Uterus (tissue), 4 donors: Measurements from ENCODE around the gene MOCOS. TPM values are rescaled to one million over a fixed set of nuclear protein-coding genes. Genes with fewer than 3 reads are reported as not detected.

Experiments used
- DNase-seq, 2 donors: peaks; one replicate each; pipeline ENCODE4 v3.0.0-alpha.2; 2019 to 2020
- H3K27ac ChIP-seq, 2 donors: fragments of 200-600 bp; sonication (generic); 1 replicate in 1 of 2; 2 replicates in 1 of 2; pipeline ENCODE4 v1.5.1; 2016 to 2018
- H3K27me3 ChIP-seq, 2 donors: fragments of 200-600 bp; sonication (generic); one replicate each; pipeline ENCODE4 v1.5.1; 2018 to 2019; ENCODE audit warnings: control low read depth in 1 of 2
- H3K36me3 ChIP-seq, 2 donors: fragments of 200-600 bp; sonication (generic); one replicate each; pipeline ENCODE4 v1.5.1; 2019; ENCODE audit warnings: control low read depth in 1 of 2
- H3K4me1 ChIP-seq, 2 donors: fragments of 200-600 bp; sonication (generic); one replicate each; pipeline ENCODE4 v1.5.1; 2018 to 2019; ENCODE audit warnings: control low read depth in 1 of 2
- H3K4me3 ChIP-seq, 2 donors: fragments of 200-600 bp; sonication (generic); 1 replicate in 1 of 2; 2 replicates in 1 of 2; pipeline ENCODE4 v1.5.1; 2018 to 2019; ENCODE audit warnings: mild to moderate bottlenecking in 1 of 2
- H3K9me3 ChIP-seq, 2 donors: fragments of 200-600 bp; sonication (generic); one replicate each; pipeline ENCODE4 v1.5.1; 2019; ENCODE audit warnings: control low read depth in 1 of 2
- CTCF ChIP-seq, 4 experiments: fragments of 200-600 bp in 2 of 4; fragments of 450-650 bp in 2 of 4; sonication (generic) in 2 of 4; IDR thresholded peaks; one replicate each; pipeline ENCODE4 v1.5.1; 2016 to 2019; ENCODE audit warnings: antibody characterized with exemption in 4 of 4, mild to moderate bottlenecking in 2 of 4, moderate library complexity in 1 of 4
- POLR2A ChIP-seq, 2 donors: fragments of 450-650 bp; IDR thresholded peaks; one replicate each; pipeline ENCODE4 v1.6.1; 2016; ENCODE audit warnings: antibody characterized with exemption in 2 of 2, mild to moderate bottlenecking in 1 of 2, moderate library complexity in 1 of 2
- intact Hi-C: fragments of 100-400 bp; cut with DNase I; formaldehyde crosslinking; loops from one replicate; pipeline ENCODE4 v1.15.1; 2023; ENCODE audit warnings: low total_unique reads
- total RNA-seq, 4 donors: library from RNA; depleted of rRNA in 3 of 4; stranded (reverse); fragments of >200 nt in 3 of 4; gene quantifications; one replicate each; pipeline versions ENCODE4 v1.1.0 to v1.2.4, GENCODE V29; 2014 to 2023
- donor health status: DM: yes; HTN: yes; CAD: no.

Gene MOCOS
- total RNA-seq, 4 donors from 2014 or later: under 0.01 to 1.7 (median 1.4) TPM; not detected in 1

GRCh38 chr18:36188916-36189315, 1.6 kb downstream of the MOCOS start:
- Histone ChIP-seq H3K27me3 (no peaks in the 10 kb centered on the region), H3K27ac (no peak overlapping the region)
- intact Hi-C loops: no loop called here

GRCh38 chr18:36189486-36189885, 2.2 kb downstream of the MOCOS start:
- Histone ChIP-seq H3K27me3 (no peaks in the 10 kb centered on the region), H3K4me1 (no peaks in the 10 kb centered on the region), H3K27ac (no peak overlapping the region), H3K36me3 (no peaks in the 10 kb centered on the region), H3K4me3 (no peak overlapping the region), H3K9me3 (no peaks in the 10 kb centered on the region)
- DNase-seq: no peak
- TF ChIP-seq CTCF (IDR thresholded peaks at IDR 0.05) (no peak), POLR2A (IDR thresholded peaks at IDR 0.05) (no peak)
- intact Hi-C loops: no loop called here

More at GRCh38 chr18:36188916-36189315, 1.6 kb downstream of the MOCOS start:
- no peak for DNase-seq
- TF ChIP-seq POLR2A (IDR thresholded peaks at IDR 0.05): no peak
- no peak for TF ChIP-seq CTCF (IDR thresholded peaks at IDR 0.05)
- no peak overlapping the region for H3K4me3 ChIP-seq
- H3K4me1 ChIP-seq: no peaks in the 10 kb centered on the region
- H3K9me3 ChIP-seq: no peaks in the 10 kb centered on the region
- no peaks in the 10 kb centered on the region for H3K36me3 ChIP-seq

- DNase-seq: no peak
- H3K27ac ChIP-seq: no peak overlapping the region
- TF ChIP-seq CTCF (IDR thresholded peaks at IDR 0.05) (no peak), POLR2A (IDR thresholded peaks at IDR 0.05) (no peak)
- intact Hi-C loops: no loop called here
- H3K4me1 ChIP-seq: no peaks in the 10 kb centered on the region
- H3K9me3 ChIP-seq: no peaks in the 10 kb centered on the region
- H3K4me3 ChIP-seq: no peak overlapping the region
- H3K27me3 ChIP-seq: no peaks in the 10 kb centered on the region
- H3K36me3 ChIP-seq: no peaks in the 10 kb centered on the region
These were observed 4.0 kb downstream of the MOCOS start for GRCh38 chr18:36191286-36191685.

GRCh38 chr18:36191711-36192110, 4.4 kb downstream of the MOCOS start:
- Histone ChIP-seq H3K27ac (no peak overlapping the region), H3K4me3 (no peak overlapping the region), H3K4me1 (no peaks in the 10 kb centered on the region), H3K36me3 (no peaks in the 10 kb centered on the region), H3K27me3 (no peaks in the 10 kb centered on the region), H3K9me3 (no peaks in the 10 kb centered on the region)
- no peak for DNase-seq
- intact Hi-C loops: no loop called here
- TF ChIP-seq POLR2A (IDR thresholded peaks at IDR 0.05): no peak
- TF ChIP-seq CTCF (IDR thresholded peaks at IDR 0.05): no peak

- Histone ChIP-seq H3K27me3 (no peaks in the 10 kb centered on the region), H3K9me3 (no peaks in the 10 kb centered on the region), H3K4me1 (no peaks in the 10 kb centered on the region), H3K36me3 (no peaks in the 10 kb centered on the region), H3K4me3 (no peak overlapping the region), H3K27ac (no peak overlapping the region)
- TF ChIP-seq CTCF (IDR thresholded peaks at IDR 0.05): no peak
- no peak for TF ChIP-seq POLR2A (IDR thresholded peaks at IDR 0.05)
- no peak for DNase-seq
- intact Hi-C loops: no loop called here
These were observed 7.5 kb downstream of the MOCOS start for GRCh38 chr18:36194600-36195315.
